ENCODE data around the gene ARL6IP6. TPM values are rescaled to one million over a fixed set of nuclear protein-coding genes. Genes with fewer than 3 reads are reported as not detected.

ARL6IP6 gene
- total and polyA plus RNA-seq, 10 of the 15 experiments (the other 5 are each of a cell fraction or from before 2014, with no cell fraction given): 15.8 to 87.3 (median 28.4) TPM

- TF ChIP-seq NR2C2 (IDR thresholded peaks at IDR 0.05; ENCODE audit: borderline replicate concordance, control insufficient read depth, insufficient read length, low read depth): no peak
These were observed 63.8 kb downstream of the ARL6IP6 start (continued) for GRCh38 chr2:152782171-152782570.

GRCh38 chr2:152790883-152791282 is 72.5 kb downstream of the ARL6IP6 start:
- Histone ChIP-seq H3K79me2 (ENCODE audit: control insufficient read depth, insufficient read depth, low read length) (no peaks in the 10 kb centered on the region), H3K4me1 (ENCODE audit: control insufficient read depth, insufficient read depth, low read length) (no peaks in the 10 kb centered on the region), H3K4me2 (ENCODE audit: control insufficient read depth, insufficient read depth) (no peak overlapping the region), H4K20me1 (ENCODE audit: control insufficient read depth, insufficient read depth) (no peaks in the 10 kb centered on the region), H3K27me3 (replicated peaks in 1 of 2; ENCODE audit: control insufficient read depth in 2 of 2, insufficient read depth in 2 of 2, low read length in 1 of 2) (no peaks in the 10 kb centered on the region; a peak in 1 of 4 replicates), H3K36me3 (ENCODE audit: control insufficient read depth in 2 of 2, insufficient read depth in 2 of 2, low read length in 1 of 2) (no peaks in the 10 kb centered on the region), H3K9ac (ENCODE audit: control insufficient read depth, insufficient read depth, low read length) (no peak overlapping the region), H2AFZ (ENCODE audit: control insufficient read depth, low read depth, low read length) (no peak overlapping the region), H3K4me3 (no peak overlapping the region), H3K27ac (ENCODE audit: control insufficient read depth, insufficient read depth) (no peak overlapping the region), H3K9me3 (replicated peaks; ENCODE audit: control insufficient read depth, insufficient read depth, low read length) (no peaks in the 10 kb centered on the region; the same call in 2 of the 3 replicates)
- no TSS peak for BruUV-seq (replicated peaks)
- DNase-seq (ENCODE audit: low read depth, low spot score) (no peak), ATAC-seq (no peak), FAIRE-seq (no peak)
- ChIA-PET CTCF (no interaction called here), RAD21 (ENCODE audit: unreplicated experiment) (no interaction called here), SMC1A (ENCODE audit: uncharacterized antibody, unreplicated experiment) (no interaction called here), POLR2A (no interaction called here)
- intact Hi-C loops (cut with micrococcal nuclease; ENCODE audit: unreplicated experiment): no loop called here
- TF ChIP-seq E2F8 (IDR thresholded peaks at IDR 0.05; ENCODE audit: low read depth, partially characterized antibody) (no peak), ZSCAN29 (IDR thresholded peaks at IDR 0.05) (no peak), PAX8 (IDR thresholded peaks at IDR 0.05) (no peak), ZNF207 (IDR thresholded peaks at IDR 0.05; ENCODE audit: borderline replicate concordance) (no peak), FOXM1 (IDR thresholded peaks at IDR 0.05; ENCODE audit: low read depth, low read length) (no peak), STAT1 (conservative IDR thresholded peaks at IDR 0.05) (no peak)
- WGBS (ENCODE audit: insufficient coverage, insufficient replicate concordance, low lambda C conversion rate, missing lambda C conversion rate): 43% methylated on average over 9 of the region's 9 CpGs
- in situ Hi-C loops (cut with MboI): no loop called here
